Activated CD8-positive, alpha-beta memory T cell treated with anti-CD3 and anti-CD28 coated beads, Interleukin-2, amount 50 U/mL, for 24 hours (primary cell): ENCODE results near the gene WRAP73.

Experiments
- DNase-seq: peaks from one replicate; pipeline ENCODE4 v3.0.0-alpha.2; 2020; ENCODE audit errors: extremely low read depth

The WRAP73 gene

GRCh38 chr1:3681898-3682806, 32.2 kb upstream of the WRAP73 start:
- DNase-seq, result no peak

- no peak for DNase-seq
Observed at GRCh38 chr1:3681231-3681897, 31.5 kb upstream of the WRAP73 start.

- no peak for DNase-seq
Observed at GRCh38 chr1:3680488-3681230, 30.8 kb upstream of the WRAP73 start.

DNA sequence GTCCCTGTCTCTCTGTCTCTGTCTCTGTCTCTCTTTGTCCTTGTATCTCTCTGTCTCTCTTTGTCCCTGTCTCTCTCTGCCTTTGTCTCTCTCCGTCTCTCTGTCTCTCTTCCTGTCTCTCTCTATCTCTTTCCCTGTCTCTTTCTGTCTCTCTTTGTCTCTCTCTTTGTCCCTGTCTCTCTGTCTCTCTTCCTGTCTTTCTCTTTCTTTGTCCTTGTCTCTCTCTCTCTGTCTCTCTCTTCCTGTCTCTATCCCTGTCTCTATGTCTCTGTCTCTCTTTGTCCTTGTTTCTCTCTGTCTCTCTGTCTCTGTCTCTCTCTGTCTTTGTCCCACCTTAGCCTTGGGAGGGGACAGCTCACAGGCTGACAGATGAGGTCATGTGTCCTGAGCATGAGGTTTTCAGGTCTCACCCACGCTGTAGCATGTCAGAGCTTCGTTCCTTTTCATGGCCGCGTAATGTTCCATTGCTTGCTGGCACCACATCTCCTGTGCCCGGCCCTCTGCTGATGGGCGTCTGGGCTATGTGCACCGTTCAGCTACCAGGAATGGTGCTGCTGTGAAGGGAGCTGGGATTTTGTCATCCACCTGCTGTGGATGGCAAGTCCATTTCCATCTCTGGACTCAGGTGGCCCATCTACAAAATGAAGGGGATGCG, 30.0 kb upstream of the WRAP73 start:
- no peak for DNase-seq

- no peak for DNase-seq
Observed at GRCh38 chr1:3679098-3679555, 29.2 kb upstream of the WRAP73 start.

DNA sequence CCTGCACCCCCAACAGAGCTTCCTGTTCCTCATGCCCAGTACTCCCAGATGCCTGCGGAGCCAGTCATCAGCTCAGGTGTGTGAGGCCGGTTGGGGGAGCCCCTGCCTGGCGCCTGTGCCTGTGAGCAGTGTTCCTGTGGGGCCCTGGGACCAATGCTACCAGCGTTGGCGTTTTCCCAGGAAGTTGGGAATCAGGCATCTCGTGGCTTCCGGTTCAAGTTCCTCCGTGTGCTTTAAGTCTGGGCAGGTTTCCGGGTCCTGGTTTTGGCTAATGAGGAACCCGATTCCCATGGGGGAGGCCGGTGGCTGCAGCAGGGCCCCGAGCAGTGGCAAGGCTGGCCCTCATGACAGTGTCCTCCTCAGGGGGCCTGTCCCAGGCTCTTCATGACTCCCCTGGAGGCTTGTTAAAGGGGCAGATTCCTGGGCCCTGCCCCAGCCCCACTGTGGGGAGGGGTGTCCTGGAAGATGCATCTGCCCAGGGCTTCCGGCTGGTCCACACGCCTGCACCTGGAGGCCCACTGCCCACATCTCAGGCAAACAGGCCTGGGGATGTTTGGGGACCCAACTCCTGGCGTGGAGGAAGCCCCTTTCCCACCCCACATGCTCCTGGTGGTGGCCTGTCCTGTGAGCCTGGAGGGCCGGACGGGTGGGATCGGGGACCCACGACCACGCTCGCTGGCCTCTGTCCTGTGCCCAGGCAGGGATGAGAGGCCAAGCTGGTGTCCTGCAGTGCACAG, 28.6 kb upstream of the WRAP73 start:
- DNase-seq, result no peak

DNA sequence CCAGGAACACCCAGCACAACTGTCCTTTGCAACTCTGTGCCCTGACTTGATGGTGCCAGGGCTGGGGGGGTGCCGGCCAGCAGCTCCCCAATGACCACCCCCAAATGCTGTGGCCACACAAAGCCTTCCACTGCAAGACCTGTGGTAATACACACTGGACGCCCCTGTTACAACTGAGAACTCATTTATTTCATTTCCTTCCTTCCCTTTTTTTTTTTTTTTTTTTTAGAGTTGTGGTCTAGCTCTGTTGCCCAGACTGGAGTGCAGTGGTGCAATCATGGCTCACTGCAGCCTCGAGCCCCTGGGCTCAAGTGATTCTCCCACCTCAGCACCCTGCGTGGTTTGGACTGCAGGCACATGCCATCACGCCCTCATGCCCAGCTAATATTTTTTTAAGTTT, 27.6 kb upstream of the WRAP73 start:
- no peak for DNase-seq

GRCh38 chr1:3676581-3677470, 26.9 kb upstream of the WRAP73 start:
- no peak for DNase-seq

DNA sequence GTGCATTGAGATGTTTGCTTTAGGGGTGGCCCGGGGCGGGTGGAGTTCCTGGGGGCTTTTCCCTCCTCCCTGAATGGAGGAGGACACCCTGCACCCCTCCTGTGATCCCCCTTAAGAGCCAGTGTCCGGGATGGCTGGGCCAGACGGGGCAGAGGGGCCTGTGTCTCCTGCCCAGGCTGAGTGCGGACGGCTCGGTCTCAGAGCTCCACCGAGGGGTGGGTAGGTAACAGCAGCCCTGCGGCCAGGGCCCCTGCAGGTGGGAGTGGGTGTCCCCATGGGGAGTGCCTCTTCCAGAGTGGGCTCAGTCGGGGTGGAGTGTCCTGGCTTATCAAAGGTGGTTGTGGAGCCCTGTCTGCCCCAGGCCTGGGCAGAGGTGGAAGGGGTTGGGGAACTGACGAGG, 25.5 kb upstream of the WRAP73 start:
- DNase-seq, result no peak

GRCh38 chr1:3674100-3675094, 24.5 kb upstream of the WRAP73 start:
- DNase-seq, result no peak

GRCh38 chr1:3673381-3674099, 23.6 kb upstream of the WRAP73 start:
- DNase-seq, result no peak

DNA sequence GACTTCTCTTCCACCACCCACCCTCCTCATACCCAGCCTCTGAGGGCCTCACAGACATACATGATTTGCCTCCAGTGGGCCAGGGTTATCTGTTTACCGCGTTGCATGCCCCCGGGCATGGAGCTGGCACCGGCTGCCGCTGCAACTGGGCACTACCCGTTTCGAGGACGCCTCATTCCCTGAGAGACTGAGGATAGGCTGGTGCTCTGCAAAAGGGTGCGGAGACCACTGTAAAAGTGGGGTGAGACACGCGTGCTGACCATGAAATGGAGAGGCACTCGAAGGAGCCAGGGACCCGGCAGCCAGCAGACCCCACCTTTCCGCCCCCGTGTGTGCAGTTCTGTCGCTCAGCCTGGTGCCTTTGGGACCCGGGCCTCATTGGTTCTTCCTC, 23.1 kb upstream of the WRAP73 start:
- no peak for DNase-seq

DNA sequence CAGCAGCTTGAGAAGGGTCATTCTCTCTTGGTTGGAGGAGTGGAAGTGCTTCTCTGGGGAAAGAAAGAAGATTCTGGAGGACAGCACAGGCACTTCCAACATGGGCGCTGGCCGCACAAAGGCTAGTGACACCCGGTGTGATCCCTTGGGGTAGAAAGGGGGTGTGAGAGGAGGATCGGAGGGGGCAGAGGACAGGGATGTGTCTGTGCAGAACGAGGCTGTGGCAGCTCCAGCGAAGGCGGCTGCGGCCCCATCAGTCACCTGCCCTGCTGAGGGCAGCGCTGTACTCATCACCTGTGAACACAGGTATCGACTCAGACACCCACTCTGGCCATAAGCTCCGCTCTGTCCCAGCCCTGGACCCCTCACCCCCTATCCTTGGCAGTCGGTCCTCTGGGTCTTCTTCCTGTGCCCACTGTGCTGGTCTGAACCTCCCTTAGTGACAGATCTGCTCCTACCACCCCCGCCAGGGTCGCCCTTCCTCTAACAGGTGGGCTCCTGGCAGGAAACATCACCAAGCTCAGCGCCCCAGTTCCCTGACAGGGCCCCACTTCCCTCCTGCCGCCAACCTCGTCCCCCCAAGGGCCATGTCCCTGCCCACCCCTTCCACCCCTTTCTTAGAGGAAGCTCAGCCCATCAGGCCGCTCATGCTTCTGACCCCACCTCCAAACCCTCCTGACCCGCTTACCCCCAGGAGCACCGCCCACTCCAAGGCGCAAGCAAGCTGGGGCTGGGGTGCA, 22.5 kb upstream of the WRAP73 start:
- DNase-seq, result no peak

- no peak for DNase-seq
Observed at GRCh38 chr1:3671371-3672180, 21.7 kb upstream of the WRAP73 start.

DNA sequence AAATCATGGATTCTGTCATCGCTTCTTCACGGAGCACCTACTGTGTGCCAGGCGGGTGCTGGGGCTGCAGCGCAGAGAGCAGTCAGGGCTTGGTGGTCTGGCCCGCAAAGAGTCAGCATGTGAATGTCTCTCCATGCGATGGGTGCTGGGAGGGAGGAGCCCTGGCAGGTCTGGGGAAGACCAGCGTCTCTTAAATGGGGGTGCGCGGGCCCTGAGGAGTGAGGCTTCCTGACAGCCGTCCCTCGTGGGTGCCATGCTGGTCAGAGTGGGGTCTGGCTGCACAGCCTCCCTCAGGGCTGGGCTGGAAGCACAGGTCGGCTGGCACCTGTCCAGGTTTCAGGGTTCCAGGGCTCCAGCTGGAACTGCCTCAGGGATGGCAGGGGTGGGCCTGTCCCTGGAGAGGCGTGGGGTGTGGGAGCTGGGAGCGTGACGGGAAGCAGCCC, 20.9 kb upstream of the WRAP73 start:
- DNase-seq, result no peak

GRCh38 chr1:3669971-3670431, 20.1 kb upstream of the WRAP73 start:
- DNase-seq, result no peak
